Ammon's horn (tissue), 1 donor: Measurements from ENCODE around the gene TNFAIP8L1.
"Not testable (repeated sequence)": the region's sequence is repeated elsewhere in the genome, so short reads cannot be mapped to it uniquely, and the experiment has no call there.

Experiments
- DNase-seq: peaks from one replicate; pipeline ENCODE4 v3.0.0-alpha.2; 2016; ENCODE audit warnings: low spot score

Gene TNFAIP8L1

DNA sequence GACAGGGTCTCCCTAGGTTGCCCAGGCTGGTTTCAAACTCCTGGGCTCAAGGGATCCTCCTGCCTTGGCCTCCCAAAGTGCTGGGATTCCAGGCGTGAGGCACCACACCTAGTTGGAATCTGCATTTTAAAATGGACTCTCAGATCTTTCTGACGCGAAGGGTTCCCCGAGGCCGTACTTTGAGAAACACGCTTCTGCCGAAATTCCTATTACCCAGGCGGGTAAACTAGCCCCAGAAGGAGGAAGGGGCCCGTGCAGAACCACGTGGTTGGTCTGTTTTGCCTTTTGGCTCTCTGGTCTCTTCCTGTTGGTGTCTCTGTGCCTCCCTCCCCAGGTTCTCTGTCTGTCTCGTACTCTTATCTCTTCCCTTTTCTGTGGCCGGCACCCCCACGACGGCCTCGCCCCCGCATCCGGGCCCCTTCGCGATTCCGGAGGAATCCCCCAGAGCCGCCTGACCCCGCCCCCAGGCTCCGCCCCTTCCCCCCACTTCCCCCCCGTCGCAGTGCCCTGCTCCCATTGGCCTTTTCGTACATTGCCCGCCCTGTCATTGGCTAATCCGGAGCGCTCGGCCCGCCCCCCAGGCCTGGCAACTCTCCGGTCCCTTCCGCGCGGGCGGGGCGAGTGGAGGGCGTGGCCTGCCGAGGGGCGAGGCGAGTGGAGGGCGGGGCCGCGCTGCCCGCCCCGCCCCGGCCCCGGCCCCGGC lies at the start of gene TNFAIP8L1:
TSS of gene TNFAIP8L1 (plus strand) at position 689 of the 703 bp plus-strand sequence. CDS start 12,354 bp downstream, outside the sequence.
- peak; percentile 96 for DNase-seq

DNA sequence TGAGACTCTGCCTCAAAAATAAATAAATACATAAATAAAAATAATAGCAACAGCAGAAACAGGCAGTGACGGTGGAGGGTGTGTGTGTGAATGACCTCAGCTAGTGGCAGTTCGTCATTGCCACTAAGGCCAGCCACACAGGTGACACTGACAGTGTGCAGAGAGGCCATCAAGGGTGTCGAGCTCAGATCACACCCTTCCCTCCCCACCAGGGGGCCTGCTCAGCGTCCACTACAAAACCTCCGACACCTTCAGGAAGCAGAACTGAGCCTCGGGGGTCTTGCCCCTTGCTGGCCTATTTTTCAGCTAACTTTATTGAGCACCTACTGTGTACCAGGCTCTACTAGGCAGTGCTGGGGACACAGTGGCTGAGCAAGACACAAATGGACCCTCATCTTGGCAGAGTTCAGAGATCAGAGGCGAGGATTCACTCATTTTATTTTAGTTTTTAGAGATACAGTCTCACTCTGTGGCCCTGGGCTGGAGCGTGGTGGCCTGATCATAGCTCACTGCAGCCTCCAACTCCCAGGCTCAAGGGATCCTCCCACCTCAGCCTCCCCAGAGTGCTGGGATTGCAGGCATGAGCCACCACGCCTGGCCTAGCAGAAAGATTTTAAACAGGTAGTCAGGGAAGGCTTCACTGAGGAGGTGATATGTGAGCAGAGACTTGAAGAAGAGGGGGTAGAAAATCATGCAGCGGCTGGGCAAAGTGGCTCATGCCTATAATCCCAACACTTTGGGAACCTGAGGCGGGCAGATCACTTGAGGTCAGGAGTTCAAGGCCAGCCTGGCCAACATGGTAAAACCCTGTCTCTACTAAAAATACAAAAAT lies 49.5 kb upstream of the TNFAIP8L1 start:
- DNase-seq = no peak

GRCh38 chr19:4590559-4590958 lies 48.8 kb upstream of the TNFAIP8L1 start:
- DNase-seq = no peak

- no peak for DNase-seq
These were observed 48.0 kb upstream of the TNFAIP8L1 start for GRCh38 chr19:4591320-4591719.

DNA sequence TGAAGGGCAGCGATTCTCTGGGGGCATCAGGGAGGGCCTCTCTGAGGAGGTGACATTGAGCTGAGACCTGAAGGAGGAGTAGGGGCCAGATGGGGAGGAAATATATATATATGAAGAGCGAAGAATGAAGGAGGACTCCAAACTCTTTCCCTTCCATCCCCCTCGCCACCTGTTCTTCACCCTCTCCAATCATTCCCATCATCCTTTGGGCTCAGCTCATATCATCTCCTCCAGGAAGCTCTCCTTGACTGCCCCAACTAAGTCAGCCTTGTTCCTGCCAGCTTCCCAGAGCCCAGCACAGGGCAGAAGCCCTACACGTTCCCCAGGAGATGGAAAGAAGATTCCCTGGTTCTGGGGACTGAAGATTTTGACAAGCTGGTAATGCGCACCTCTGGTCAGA lies 46.9 kb upstream of the TNFAIP8L1 start:
- no peak for DNase-seq

GRCh38 chr19:4593409-4593851 lies 45.9 kb upstream of the TNFAIP8L1 start:
- no peak for DNase-seq

GRCh38 chr19:4594201-4594600 lies 45.1 kb upstream of the TNFAIP8L1 start:
- DNase-seq = no peak

DNA sequence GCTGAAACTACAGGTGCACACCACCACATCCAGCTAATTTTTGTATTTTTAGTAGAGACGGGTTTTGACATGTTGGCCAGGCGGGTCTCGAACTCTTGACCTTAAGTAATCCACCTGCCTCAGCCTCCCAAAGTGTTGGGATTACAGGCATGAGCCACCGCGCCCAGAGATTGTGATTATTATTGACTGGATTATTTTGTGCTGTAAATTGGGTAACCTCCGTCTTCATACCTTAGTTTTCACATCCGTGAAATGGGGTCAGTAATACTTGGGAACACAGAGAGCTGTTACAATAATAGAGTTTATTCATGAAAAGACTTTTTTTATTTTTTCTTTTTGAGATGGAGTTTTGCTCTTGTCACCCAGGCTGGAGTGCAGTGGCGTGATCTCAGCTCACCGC lies 44.2 kb upstream of the TNFAIP8L1 start:
- not testable (repeated sequence) for DNase-seq

GRCh38 chr19:4596033-4596904 lies 43.0 kb upstream of the TNFAIP8L1 start:
- no peak for DNase-seq

- DNase-seq = no peak
These were observed 41.9 kb upstream of the TNFAIP8L1 start for GRCh38 chr19:4597278-4597974.

DNA sequence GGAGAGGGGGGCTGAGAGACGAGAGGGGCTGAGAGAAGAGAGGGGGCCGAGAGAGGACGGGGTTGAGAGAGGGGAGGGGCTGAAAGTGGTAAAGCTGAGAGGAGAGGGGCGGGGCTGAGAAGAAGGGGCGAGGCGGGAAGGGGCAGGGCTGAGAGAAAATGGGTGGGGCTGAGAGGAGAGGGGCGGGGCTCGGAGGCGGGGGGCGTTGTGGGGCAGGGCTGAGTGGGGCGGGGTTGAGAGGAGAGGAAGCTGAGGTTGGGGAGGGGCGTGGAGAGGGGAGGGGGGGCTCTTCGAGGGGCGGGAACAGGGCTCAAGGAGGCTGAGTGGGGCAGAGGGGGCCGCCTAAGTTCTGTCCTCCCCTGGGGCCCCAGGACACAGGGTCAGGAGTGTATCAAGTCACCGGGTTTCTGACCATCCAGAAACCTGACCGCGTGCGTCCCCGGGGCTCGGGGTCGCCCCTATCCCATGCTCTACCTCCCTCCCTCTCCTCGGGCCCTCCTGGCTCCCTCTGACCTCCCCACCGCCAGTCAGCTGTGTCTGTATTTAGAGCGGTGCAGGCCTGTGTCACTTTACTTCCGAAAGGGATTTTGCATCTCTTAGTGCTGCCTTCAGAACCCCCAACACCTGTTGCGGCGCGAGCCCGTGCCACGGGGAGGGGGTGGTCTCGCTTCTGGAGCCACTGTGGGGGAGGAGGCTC lies 41.2 kb upstream of the TNFAIP8L1 start:
- no peak for DNase-seq

DNA sequence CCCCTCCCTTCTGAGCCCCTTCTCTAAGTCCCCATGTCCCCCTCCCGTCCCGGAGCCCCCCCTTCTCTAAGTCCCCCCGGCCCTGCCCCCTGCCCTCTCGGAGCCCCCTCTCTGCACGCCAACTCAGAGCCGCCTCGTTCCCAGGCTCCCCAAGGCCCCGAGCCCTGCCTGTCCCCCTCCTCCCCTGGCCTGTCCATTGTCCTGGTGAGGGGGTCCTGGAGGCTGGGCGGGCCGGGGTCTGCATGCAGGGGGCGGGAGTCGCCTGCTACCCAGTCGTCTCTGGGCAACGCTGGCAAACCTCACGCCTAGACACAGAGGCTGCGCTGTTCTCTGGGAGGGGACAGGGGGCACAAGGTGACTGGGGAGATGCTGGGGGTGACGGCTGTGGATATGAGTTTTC lies 40.6 kb upstream of the TNFAIP8L1 start:
- DNase-seq = no peak

GRCh38 chr19:4600082-4600481 lies 39.2 kb upstream of the TNFAIP8L1 start:
- no peak for DNase-seq

GRCh38 chr19:4600893-4601292 lies 38.4 kb upstream of the TNFAIP8L1 start:
- no peak for DNase-seq

- no peak for DNase-seq
These were observed 37.0 kb upstream of the TNFAIP8L1 start for GRCh38 chr19:4602173-4602788.

- no peak for DNase-seq
These were observed 36.4 kb upstream of the TNFAIP8L1 start for GRCh38 chr19:4602915-4603314.

DNA sequence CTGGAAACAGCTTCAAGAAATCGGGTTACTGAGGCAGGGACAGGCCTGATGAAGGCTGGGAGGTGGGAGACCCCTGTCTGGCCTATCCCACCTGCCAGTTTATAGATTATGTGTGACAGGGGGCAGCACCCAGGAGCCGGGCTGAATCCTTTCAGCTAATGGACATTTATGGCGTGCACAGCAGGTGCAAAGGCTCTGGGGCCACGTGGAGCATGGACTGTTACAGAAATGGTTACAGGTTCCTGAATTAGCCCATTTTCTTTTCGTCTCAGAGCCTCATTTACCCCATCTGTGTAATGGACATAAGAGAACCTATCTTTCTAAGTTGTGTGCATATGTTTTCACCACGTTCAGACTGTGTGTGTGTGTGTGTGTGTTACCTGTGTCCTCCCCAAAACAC lies 34.4 kb upstream of the TNFAIP8L1 start:
- DNase-seq = no peak

- no peak for DNase-seq
These were observed 33.1 kb upstream of the TNFAIP8L1 start for GRCh38 chr19:4606181-4606580.

GRCh38 chr19:4606921-4607678 lies 32.2 kb upstream of the TNFAIP8L1 start:
- DNase-seq = peak; percentile 54
